GM19324 (cell line): ENCODE measurements around the gene TBL1XR1.

Experiments used
- ATAC-seq: cut with Tn5 transposase; IDR thresholded peaks from one replicate; pipeline ENCODE4 v1.9.1; 2021; ENCODE audit warnings: mild to moderate bottlenecking, moderate library complexity; ENCODE audit not compliant: unreplicated experiment, low FRiP score

The TBL1XR1 gene

GRCh38 chr3:177071496-177072156 lies 125.7 kb downstream of the TBL1XR1 start:
- no peak for ATAC-seq

- no peak for ATAC-seq
Observed at GRCh38 chr3:177069514-177070329, 127.6 kb downstream of the TBL1XR1 start.

GRCh38 chr3:177068967-177069366 lies 128.3 kb downstream of the TBL1XR1 start:
- ATAC-seq, result no peak

- no peak for ATAC-seq
Observed at GRCh38 chr3:177066068-177066467, 131.2 kb downstream of the TBL1XR1 start.

GRCh38 chr3:177065285-177066033 lies 131.8 kb downstream of the TBL1XR1 start:
- no peak for ATAC-seq

- no peak for ATAC-seq
Observed at GRCh38 chr3:177062052-177062732, 135.1 kb downstream of the TBL1XR1 start.

GRCh38 chr3:177061369-177061768 lies 135.9 kb downstream of the TBL1XR1 start:
- ATAC-seq, result no peak

GRCh38 chr3:177060492-177060891 lies 136.8 kb downstream of the TBL1XR1 start:
- ATAC-seq, result no peak

GRCh38 chr3:177058648-177059047 lies 138.6 kb downstream of the TBL1XR1 start:
- no peak for ATAC-seq

- ATAC-seq, result peak; percentile 73
Observed at GRCh38 chr3:177057768-177058167, 139.5 kb downstream of the TBL1XR1 start.

- no peak for ATAC-seq
Observed at GRCh38 chr3:177056927-177057326, 140.4 kb downstream of the TBL1XR1 start.

GRCh38 chr3:177055605-177056571 lies 141.4 kb downstream of the TBL1XR1 start:
- ATAC-seq, result no peak

GRCh38 chr3:177053107-177053506 lies 144.2 kb downstream of the TBL1XR1 start:
- ATAC-seq, result no peak

GRCh38 chr3:177051411-177051810 lies 145.9 kb downstream of the TBL1XR1 start:
- ATAC-seq, result no peak

GRCh38 chr3:177050501-177051237 lies 146.6 kb downstream of the TBL1XR1 start:
- ATAC-seq, result no peak

- ATAC-seq, result no peak
Observed at GRCh38 chr3:177045767-177046166, 151.5 kb downstream of the TBL1XR1 start.

- ATAC-seq, result no peak
Observed at GRCh38 chr3:177045222-177045621, 152.1 kb downstream of the TBL1XR1 start.

- ATAC-seq, result no peak
Observed at GRCh38 chr3:177041730-177042551, 155.3 kb downstream of the TBL1XR1 start.
